HG03103 (cell line): ENCODE measurements around the gene HELZ.

ENCODE experiments used
- ATAC-seq: cut with Tn5 transposase; IDR thresholded peaks from one replicate; pipeline ENCODE4 v1.9.1; 2021; ENCODE audit warnings: low read depth; ENCODE audit not compliant: unreplicated experiment

HELZ gene

GRCh38 chr17:67196422-67196821 lies 48.6 kb downstream of the HELZ start:
- ATAC-seq = no peak

- no peak for ATAC-seq
Measured at GRCh38 chr17:67194134-67194533, 50.9 kb downstream of the HELZ start.

DNA sequence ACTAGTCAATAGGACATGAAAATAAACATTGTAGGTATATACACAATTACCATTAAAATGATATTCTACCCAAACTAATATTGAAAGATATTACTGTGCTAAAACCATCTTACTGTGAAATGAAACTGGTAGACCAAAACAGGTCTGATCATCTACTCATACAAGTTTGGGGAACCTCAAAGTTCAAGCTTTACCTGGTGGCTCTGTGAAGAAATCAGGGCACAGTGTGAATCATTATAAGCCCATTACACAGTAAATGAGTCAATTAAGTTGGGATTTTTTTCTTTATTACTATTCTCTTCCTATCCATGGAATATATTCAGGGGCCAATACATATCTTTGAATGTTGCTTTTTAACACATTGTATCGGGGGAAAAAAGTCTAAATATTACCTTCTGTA lies 57.1 kb downstream of the HELZ start:
- no peak for ATAC-seq

DNA sequence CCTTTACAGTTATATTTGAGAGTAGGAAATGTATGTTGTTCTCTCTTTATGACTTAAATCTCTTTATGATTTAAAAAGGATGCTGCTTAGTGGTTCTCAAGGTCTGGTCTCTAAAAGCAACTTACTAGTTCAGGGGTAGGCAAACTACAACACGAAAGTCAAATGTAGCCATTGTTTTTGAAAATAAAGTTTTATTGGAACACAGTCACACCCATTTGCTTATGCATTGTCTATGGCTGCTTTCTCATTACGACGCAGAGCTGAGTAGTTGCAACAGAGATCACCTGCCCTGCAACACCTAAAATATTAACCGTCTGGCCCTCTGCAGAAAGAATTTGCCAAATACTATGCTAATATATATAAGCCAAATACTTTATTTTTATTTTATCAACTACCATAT lies 58.2 kb downstream of the HELZ start:
- ATAC-seq = no peak

DNA sequence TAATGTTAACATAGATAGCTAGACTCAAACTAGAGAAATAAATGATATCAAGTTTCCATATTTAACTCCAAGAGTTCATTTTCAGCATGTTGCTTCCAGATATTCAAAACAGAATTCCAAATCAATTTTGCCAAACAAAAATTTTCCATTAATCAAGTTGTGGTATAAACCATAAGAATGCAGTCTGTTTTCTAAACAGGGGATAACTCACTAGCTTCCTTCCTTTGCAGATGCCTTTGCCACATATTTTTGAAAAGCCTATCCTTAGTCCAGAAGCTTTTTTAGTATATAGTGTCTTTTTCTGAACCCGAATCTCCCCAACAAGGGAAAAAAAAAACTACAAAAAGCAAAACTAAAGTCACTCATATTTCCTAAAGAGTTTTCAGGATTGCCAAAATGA lies 61.5 kb downstream of the HELZ start:
- no peak for ATAC-seq

DNA sequence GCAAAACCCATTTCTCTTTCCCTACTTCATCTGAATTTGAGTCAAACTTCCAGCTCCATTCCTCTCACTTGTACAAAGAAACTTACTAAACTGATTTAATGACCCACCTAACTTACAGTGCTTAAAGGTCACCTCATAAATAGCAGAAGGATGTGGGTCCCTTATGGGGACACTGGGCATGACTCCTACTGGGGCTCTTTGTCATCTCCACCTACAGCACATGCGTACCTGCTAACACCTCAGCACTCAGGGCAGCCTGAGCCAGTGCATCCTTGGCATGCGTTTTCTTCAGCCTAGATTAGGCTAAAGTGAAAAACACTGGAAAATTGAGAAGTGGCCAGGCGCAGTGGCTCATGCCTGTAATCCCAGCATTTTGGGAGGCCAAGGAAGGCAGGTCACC lies 63.2 kb downstream of the HELZ start:
- ATAC-seq = no peak

DNA sequence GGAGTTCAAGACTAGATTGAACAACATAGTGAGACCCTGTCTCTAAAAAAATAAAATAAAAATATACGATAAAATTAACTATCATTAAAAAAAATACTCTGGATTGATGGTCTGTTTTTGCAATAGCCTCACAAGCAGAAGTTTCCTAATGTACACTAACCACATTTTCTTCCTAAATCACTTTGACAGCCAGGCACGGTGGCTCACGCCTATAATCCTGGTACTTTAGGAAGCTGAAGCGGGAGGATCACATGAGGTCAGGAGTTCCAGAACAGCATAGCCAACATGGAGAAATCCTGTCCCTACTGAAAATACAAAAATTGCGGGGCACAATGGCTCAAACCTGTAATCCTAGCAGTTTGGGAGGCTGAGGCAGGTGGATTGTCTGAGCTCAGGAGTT lies 64.7 kb downstream of the HELZ start:
- no peak for ATAC-seq

- ATAC-seq = no peak
Measured at GRCh38 chr17:67178555-67178954, 66.4 kb downstream of the HELZ start.

- no peak for ATAC-seq
Measured at GRCh38 chr17:67177732-67178131, 67.3 kb downstream of the HELZ start.

DNA sequence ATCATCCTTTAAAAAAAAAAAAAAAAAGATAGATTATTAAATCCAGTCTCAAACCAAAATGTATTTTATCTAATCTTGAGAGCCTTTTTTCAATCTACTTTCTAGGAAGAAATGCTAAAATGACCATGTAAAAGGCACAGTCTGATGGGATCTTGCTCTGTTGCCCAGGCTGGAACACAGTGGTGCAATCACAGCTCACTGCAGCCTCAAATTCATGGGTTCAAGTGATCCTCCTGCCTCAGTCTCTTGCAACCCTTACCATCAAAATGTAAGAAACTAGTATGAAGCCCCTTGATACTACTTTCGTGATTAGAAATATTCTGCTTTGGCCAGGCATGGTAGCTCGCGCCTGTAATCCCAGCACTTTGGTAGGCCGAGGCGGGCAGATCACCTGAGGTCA lies 70.8 kb downstream of the HELZ start:
- ATAC-seq = no peak

DNA sequence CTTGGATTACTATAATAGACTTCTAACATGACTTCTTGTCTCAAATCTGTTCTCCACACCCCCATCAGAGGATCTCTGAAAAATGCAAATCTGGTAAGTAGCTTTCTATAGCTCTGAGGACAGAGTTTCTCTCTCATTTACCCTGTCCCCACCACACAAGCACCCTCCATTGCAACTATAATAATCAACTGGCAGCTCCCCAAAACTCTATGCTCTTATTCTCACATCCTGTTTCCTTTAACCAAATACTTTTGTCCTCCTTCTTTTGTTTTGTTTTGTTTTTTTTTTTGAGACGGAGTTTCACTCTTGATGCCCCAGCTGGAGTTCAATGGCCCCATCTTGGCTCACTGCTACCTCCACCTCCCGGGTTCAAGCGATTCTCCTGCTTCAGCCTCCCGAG lies 73.4 kb downstream of the HELZ start:
- ATAC-seq = peak; percentile 98

DNA sequence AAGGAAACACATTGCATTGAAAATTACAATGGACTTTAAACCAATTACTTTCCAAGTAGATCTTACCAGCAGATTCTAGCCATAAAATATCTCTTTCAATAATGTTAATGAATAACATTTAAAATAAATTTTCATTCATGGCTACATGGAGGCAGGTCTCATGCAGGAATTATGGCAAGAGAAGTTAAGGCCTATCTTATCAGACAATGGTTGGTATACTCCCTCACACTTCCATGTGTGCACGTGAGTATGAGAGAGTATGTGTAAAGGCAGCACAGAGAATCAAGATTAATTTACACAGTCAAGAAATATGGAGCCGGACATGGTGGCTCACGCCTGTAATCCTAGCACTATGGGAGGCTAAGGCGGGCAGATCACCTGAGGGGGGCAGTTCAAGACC lies 76.5 kb downstream of the HELZ start:
- no peak for ATAC-seq

DNA sequence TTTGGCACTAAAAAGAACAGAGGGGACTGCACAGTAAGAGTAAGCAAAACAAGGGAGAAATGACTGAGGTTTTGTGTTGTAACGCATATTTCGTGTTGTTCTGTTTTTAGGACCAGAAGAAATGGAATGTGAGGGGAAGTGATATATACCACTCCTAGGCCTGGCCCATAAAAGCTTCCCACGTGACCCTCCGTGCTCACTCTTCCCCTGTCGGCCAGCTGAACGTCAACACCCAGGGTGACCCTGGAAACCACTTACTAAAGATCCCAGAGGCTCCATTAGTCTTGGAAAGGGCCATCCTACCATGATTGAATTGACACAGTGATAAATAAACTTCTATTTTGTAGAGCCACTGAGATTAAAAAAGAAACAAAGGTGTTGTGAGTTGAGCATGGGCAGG lies 79.8 kb downstream of the HELZ start:
- no peak for ATAC-seq

GRCh38 chr17:67164302-67164701 lies 80.7 kb downstream of the HELZ start:
- no peak for ATAC-seq

DNA sequence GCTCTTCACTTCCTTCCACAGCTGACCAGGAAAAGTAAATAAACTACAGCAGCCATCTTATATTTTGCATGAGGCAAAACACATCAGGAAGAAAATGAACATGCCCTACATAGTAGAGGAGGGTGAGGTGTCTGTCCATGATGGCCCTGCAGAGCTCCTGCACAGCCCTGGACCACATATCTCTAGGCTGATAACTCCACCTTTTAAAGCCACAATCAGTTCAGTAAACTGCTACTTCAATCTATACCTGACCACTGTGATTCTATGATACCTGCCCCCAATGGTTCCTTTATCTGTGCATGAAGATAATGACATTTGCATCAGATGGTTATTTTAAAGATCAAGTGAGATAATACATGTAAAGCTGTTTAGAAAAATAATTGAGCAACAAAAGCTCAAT lies 82.2 kb downstream of the HELZ start:
- no peak for ATAC-seq

- no peak for ATAC-seq
Measured at GRCh38 chr17:67161573-67161972, 83.4 kb downstream of the HELZ start.

GRCh38 chr17:67160791-67161190 lies 84.2 kb downstream of the HELZ start:
- no peak for ATAC-seq

- no peak for ATAC-seq
Measured at GRCh38 chr17:67157732-67158639, 87.0 kb downstream of the HELZ start.

DNA sequence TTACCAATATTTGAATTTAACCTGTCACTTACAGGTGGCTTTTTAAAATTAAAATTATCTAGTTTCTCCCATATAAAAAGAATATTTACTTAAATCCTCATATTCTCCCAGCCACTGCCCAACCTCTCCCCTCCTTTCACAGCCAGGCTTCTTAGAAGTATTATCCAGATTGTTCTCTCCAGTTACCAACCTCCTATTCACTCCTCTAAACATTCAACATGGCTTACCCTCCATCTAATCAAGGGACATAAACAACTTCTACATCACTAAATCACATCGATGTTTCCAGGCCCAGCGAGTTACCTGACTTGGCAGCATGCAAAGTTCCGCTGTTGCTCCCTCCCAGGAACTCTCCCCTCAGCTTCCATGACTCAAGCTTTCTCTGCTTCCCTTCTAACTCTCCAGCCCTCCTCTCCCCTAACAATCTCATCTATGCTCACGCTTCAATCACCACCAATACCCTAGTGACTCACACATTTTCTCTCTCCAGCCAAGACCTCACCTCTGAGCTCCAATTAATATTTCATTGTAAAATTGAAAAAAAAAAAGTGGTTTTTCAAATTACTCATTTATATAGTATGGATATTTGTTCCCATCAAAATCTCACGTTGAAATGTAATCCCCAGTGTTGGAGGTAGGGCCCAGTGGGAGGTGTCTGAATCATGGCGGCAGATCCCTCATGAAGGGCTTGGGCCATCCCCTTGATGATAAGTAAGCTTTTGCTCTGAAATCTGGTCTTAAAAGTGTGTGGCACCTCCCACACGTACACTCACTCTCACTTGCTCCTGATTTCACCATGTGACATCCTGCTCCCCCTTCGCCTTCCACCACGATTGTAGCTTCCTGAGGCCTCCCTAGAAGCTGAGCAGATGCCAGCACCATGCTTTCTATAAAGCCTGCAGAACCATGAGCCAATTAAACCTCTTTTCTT lies 88.5 kb downstream of the HELZ start:
- ATAC-seq = no peak

DNA sequence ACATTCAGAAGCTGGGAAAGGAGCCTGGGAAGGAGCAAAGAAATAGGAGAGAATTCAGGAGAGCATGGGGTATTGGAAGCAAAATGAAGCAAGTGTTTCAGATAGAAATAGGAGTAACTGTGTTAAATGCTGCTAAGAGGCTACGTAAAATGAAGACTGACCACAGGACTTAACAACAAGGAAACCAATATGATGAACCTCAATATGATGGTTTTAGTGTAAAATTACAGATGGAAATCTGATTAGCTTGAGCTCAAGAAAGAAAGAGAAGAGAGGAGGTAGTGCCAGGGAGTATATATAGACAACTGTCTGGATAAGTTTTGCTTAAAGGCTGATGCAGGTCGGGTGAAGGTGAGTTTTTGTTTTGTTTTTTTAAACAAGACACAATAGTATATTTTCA lies 92.2 kb downstream of the HELZ start:
- no peak for ATAC-seq

DNA sequence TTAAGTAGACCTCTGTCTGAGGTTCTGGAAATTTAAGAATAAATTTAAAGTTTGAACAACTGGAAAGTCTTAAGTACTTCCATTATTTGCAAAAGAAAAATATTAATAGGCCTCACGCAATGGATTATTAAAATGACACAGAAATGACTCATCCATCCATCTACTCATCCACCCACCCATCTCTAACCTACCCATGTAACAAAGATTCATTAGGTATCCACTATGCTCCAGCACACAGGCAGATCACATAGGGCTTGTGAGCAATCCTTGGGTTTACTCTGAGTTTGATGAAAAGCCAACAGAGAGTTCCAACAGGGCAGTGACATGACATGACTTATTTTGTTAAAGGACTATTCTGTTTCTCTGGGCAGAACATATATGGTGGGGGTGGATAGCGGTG lies 93.3 kb downstream of the HELZ start:
- ATAC-seq = no peak

GRCh38 chr17:67150826-67151225 lies 94.2 kb downstream of the HELZ start:
- no peak for ATAC-seq
